ENCODE measurements around the gene ZMYND8.
A peak's percentile ranks its signal among the peaks of the same experiment; 100 is the strongest.

Gene ZMYND8

GRCh38 chr20:47217482-47218446 is 138.7 kb downstream of the ZMYND8 start:
- Histone ChIP-seq H3K36me3 (ENCODE audit: control insufficient read depth, insufficient read depth, low read length) (peaks cover 95% of the 10 kb centered on the region), H3K9me3 (ENCODE audit: control insufficient read depth, low read length) (no peaks in the 10 kb centered on the region), H3K4me3 (ENCODE audit: extremely low read depth, insufficient read depth, low read length, poor library complexity, severe bottlenecking) (no peak overlapping the region), H3K4me1 (ENCODE audit: control insufficient read depth, insufficient read depth, low read length, poor library complexity, severe bottlenecking) (no peaks in the 10 kb centered on the region), H3K27ac (ENCODE audit: low read depth, low read length, severe bottlenecking) (no peak overlapping the region)
- WGBS, 2 experiments (ENCODE audit: insufficient coverage in 2 of 2) = 95 to 99% methylated on average over 7 to 8 of the region's 12 CpGs

- 91 to 95% methylated on average over 4 to 6 of the region's 7 CpGs for WGBS, 2 experiments (ENCODE audit: insufficient coverage in 2 of 2)
- Histone ChIP-seq H3K4me1 (ENCODE audit: control insufficient read depth, insufficient read depth, low read length, poor library complexity, severe bottlenecking) (no peaks in the 10 kb centered on the region), H3K36me3 (ENCODE audit: control insufficient read depth, insufficient read depth, low read length) (peaks cover 95% of the 10 kb centered on the region)
Measured at GRCh38 chr20:47216819-47217410, 139.6 kb downstream of the ZMYND8 start.

GRCh38 chr20:47215653-47216397 is 140.7 kb downstream of the ZMYND8 start:
- Histone ChIP-seq H3K27ac (ENCODE audit: low read depth, low read length, severe bottlenecking) (no peak overlapping the region), H3K36me3 (ENCODE audit: control insufficient read depth, insufficient read depth, low read length) (peaks cover 95% of the 10 kb centered on the region), H3K9me3 (ENCODE audit: control insufficient read depth, low read length) (no peaks in the 10 kb centered on the region), H3K4me1 (ENCODE audit: control insufficient read depth, insufficient read depth, low read length, poor library complexity, severe bottlenecking) (no peaks in the 10 kb centered on the region), H3K4me3 (ENCODE audit: extremely low read depth, insufficient read depth, low read length, poor library complexity, severe bottlenecking) (no peak overlapping the region)
- WGBS, 2 experiments (ENCODE audit: insufficient coverage in 2 of 2) = 95 to 96% methylated on average over 10 of the region's 10 CpGs

More at GRCh38 chr20:47216819-47217410, 139.6 kb downstream of the ZMYND8 start:
- Histone ChIP-seq H3K4me3 (ENCODE audit: extremely low read depth, insufficient read depth, low read length, poor library complexity, severe bottlenecking) (no peak overlapping the region), H3K27ac (ENCODE audit: low read depth, low read length, severe bottlenecking) (no peak overlapping the region), H3K9me3 (ENCODE audit: control insufficient read depth, low read length) (no peaks in the 10 kb centered on the region)

GRCh38 chr20:47213966-47214365 is 142.5 kb downstream of the ZMYND8 start:
- Histone ChIP-seq H3K27ac (ENCODE audit: low read depth, low read length, severe bottlenecking) (no peak overlapping the region), H3K9me3 (ENCODE audit: control insufficient read depth, low read length) (no peaks in the 10 kb centered on the region)
- 94 to 96% methylated on average over 8 to 9 of the region's 9 CpGs for WGBS, 2 experiments (ENCODE audit: insufficient coverage in 2 of 2)

GRCh38 chr20:47212606-47213207 is 143.8 kb downstream of the ZMYND8 start:
- WGBS, 2 experiments (ENCODE audit: insufficient coverage in 2 of 2) = 95 to 100% methylated on average over 2 to 4 of the region's 9 CpGs
- Histone ChIP-seq H3K4me1 (ENCODE audit: control insufficient read depth, insufficient read depth, low read length, poor library complexity, severe bottlenecking) (no peaks in the 10 kb centered on the region), H3K27ac (ENCODE audit: low read depth, low read length, severe bottlenecking) (no peak overlapping the region), H3K36me3 (ENCODE audit: control insufficient read depth, insufficient read depth, low read length) (peaks cover 96% of the 10 kb centered on the region), H3K9me3 (ENCODE audit: control insufficient read depth, low read length) (no peaks in the 10 kb centered on the region), H3K4me3 (ENCODE audit: extremely low read depth, insufficient read depth, low read length, poor library complexity, severe bottlenecking) (no peak overlapping the region)

More at GRCh38 chr20:47213966-47214365, 142.5 kb downstream of the ZMYND8 start:
- Histone ChIP-seq H3K4me1 (ENCODE audit: control insufficient read depth, insufficient read depth, low read length, poor library complexity, severe bottlenecking) (no peaks in the 10 kb centered on the region), H3K4me3 (ENCODE audit: extremely low read depth, insufficient read depth, low read length, poor library complexity, severe bottlenecking) (no peak overlapping the region), H3K36me3 (ENCODE audit: control insufficient read depth, insufficient read depth, low read length) (peaks cover 96% of the 10 kb centered on the region)

- H3K4me3 ChIP-seq (ENCODE audit: extremely low read depth, insufficient read depth, low read length, poor library complexity, severe bottlenecking) = no peak overlapping the region
- 90 to 97% methylated on average over 4 to 6 of the region's 7 CpGs for WGBS, 2 experiments (ENCODE audit: insufficient coverage in 2 of 2)
- H3K36me3 ChIP-seq (ENCODE audit: control insufficient read depth, insufficient read depth, low read length) = peaks cover 87% of the 10 kb centered on the region
Measured at GRCh38 chr20:47211036-47211435, 145.5 kb downstream of the ZMYND8 start.

GRCh38 chr20:47210470-47210869 is 146.0 kb downstream of the ZMYND8 start:
- Histone ChIP-seq H3K9me3 (ENCODE audit: control insufficient read depth, low read length) (no peaks in the 10 kb centered on the region), H3K4me1 (ENCODE audit: control insufficient read depth, insufficient read depth, low read length, poor library complexity, severe bottlenecking) (no peaks in the 10 kb centered on the region), H3K36me3 (ENCODE audit: control insufficient read depth, insufficient read depth, low read length) (peaks cover 81% of the 10 kb centered on the region), H3K4me3 (ENCODE audit: extremely low read depth, insufficient read depth, low read length, poor library complexity, severe bottlenecking) (no peak overlapping the region), H3K27ac (ENCODE audit: low read depth, low read length, severe bottlenecking) (peak overlapping the region; percentile 31)
- 96 to 100% methylated on average over 6 to 11 of the region's 13 CpGs for whole genome bisulfite sequencing, 2 experiments (ENCODE audit: insufficient coverage in 2 of 2)

More at GRCh38 chr20:47211036-47211435, 145.5 kb downstream of the ZMYND8 start:
- no peaks in the 10 kb centered on the region for H3K9me3 ChIP-seq (ENCODE audit: control insufficient read depth, low read length)
- H3K27ac ChIP-seq (ENCODE audit: low read depth, low read length, severe bottlenecking) = no peak overlapping the region
- H3K4me1 ChIP-seq (ENCODE audit: control insufficient read depth, insufficient read depth, low read length, poor library complexity, severe bottlenecking) = no peaks in the 10 kb centered on the region

- no peak overlapping the region for H3K27ac ChIP-seq (ENCODE audit: low read depth, low read length, severe bottlenecking)
- no peaks in the 10 kb centered on the region for H3K9me3 ChIP-seq (ENCODE audit: control insufficient read depth, low read length)
- no peak overlapping the region for H3K4me3 ChIP-seq (ENCODE audit: extremely low read depth, insufficient read depth, low read length, poor library complexity, severe bottlenecking)
- H3K36me3 ChIP-seq (ENCODE audit: control insufficient read depth, insufficient read depth, low read length) = peaks cover 77% of the 10 kb centered on the region
- 98 to 99% methylated on average over 13 of the region's 17 CpGs for WGBS, 2 experiments (ENCODE audit: insufficient coverage in 2 of 2)
- H3K4me1 ChIP-seq (ENCODE audit: control insufficient read depth, insufficient read depth, low read length, poor library complexity, severe bottlenecking) = no peaks in the 10 kb centered on the region
Measured at GRCh38 chr20:47209982-47210381, 146.5 kb downstream of the ZMYND8 start.

GRCh38 chr20:47208534-47209174 is 147.8 kb downstream of the ZMYND8 start:
- Histone ChIP-seq H3K9me3 (ENCODE audit: control insufficient read depth, low read length) (no peaks in the 10 kb centered on the region), H3K36me3 (ENCODE audit: control insufficient read depth, insufficient read depth, low read length) (peaks cover 63% of the 10 kb centered on the region), H3K4me3 (ENCODE audit: extremely low read depth, insufficient read depth, low read length, poor library complexity, severe bottlenecking) (no peak overlapping the region), H3K4me1 (ENCODE audit: control insufficient read depth, insufficient read depth, low read length, poor library complexity, severe bottlenecking) (no peaks in the 10 kb centered on the region), H3K27ac (ENCODE audit: low read depth, low read length, severe bottlenecking) (no peak overlapping the region)
- 95 to 97% methylated on average over 14 of the region's 18 CpGs for whole genome bisulfite sequencing, 2 experiments (ENCODE audit: insufficient coverage in 2 of 2)
